Activated CD4-positive, alpha-beta memory T cell treated with anti-CD3 and anti-CD28 coated beads for 36 hours (primary cell): ENCODE results near the gene STARD5. TPM values are rescaled to one million over a fixed set of nuclear protein-coding genes. Genes with fewer than 3 reads are reported as not detected.

ENCODE experiments used
- CTCF ChIA-PET: fragments of 350-600 bp; sonication (Branson Sonifier 250); formaldehyde crosslinking; loops from one replicate; lab custom pipeline; 2021; ENCODE audit warnings: antibody characterized with exemption, inconsistent platforms; lab: Charles Lee
- POLR2A ChIA-PET: fragments of 350-600 bp; sonication (Branson Sonifier 250); formaldehyde crosslinking; loops from one replicate; lab custom pipeline; 2021; ENCODE audit warnings: antibody characterized with exemption; lab: Charles Lee
- DNase-seq: peaks from one replicate; pipeline ENCODE4 v3.0.0-alpha.2; 2020
- H3K27ac Mint-ChIP-seq: one replicate; pipeline ENCODE4 v1.8.0; 2021; ENCODE audit warnings: mixed read lengths
- H3K27me3 Mint-ChIP-seq: one replicate; pipeline ENCODE4 v1.8.0; 2021; ENCODE audit warnings: mixed read lengths
- H3K36me3 Mint-ChIP-seq: one replicate; pipeline ENCODE4 v1.8.0; 2021; ENCODE audit warnings: mixed read lengths
- H3K4me1 Mint-ChIP-seq: one replicate; pipeline ENCODE4 v1.8.0; 2021; ENCODE audit warnings: low read depth, mixed read lengths
- H3K4me3 Mint-ChIP-seq: one replicate; pipeline ENCODE4 v1.8.0; 2021; ENCODE audit warnings: mild to moderate bottlenecking, mixed read lengths
- H3K9me3 Mint-ChIP-seq: one replicate; pipeline ENCODE4 v1.8.0; 2021; ENCODE audit warnings: mixed read lengths
- intact Hi-C: fragments of 100-400 bp; cut with micrococcal nuclease; formaldehyde crosslinking; loops from one replicate; pipeline ENCODE4 v1.15.1; 2023
- total RNA-seq, 2 experiments: library from RNA; stranded (reverse); gene quantifications; one replicate each; pipeline ENCODE4 v1.2.3, GENCODE V29; 2021

The STARD5 gene
- total RNA-seq, 2 experiments from 2014 or later: 7.3 to 9.1 TPM

DNA sequence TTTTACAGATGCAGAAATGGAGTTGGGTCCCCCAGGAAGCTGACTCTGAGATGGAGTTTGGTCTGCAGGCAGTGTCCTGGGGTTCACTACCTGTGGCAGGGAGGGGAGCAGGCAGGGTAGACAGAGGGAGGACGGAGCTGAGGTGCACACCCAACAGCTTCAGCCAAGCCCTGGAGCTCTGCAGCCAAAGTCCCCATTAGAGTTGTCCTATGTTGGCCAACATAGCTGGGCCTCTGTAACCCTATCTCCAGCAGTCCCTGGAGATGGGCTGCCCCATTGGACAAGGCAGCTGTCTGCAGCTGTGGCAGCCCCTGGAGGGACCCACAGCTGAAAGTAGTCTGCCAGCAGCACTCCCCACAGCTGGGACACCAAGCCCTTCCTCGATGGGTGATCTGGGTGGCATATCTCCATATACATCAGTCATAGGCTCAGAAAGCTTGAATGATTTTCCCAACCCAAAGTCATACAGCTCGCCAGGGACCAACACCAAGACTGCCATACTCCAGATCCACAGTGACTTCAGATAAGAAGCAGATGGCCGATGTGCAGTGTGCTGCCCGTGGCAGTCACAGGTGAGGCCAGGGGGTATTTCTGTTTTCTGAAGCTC lies 31.9 kb downstream of the STARD5 start:
- Mint-ChIP-seq H3K36me3 (peaks cover 11% of the 10 kb centered on the region), H3K9me3 (peaks cover 4% of the 10 kb centered on the region), H3K4me3 (peak overlapping the region; percentile 82), H3K27ac (peak overlapping the region; percentile 99), H3K4me1 (peaks cover 89% of the 10 kb centered on the region), H3K27me3 (no peaks in the 10 kb centered on the region)
- CTCF ChIA-PET: interaction anchor here (1.1 to 5.7 kb wide), 7 partner anchors 9 to 44 kb away, joined by 3 to 54 read pairs (median 7); no protein-coding TSS in a partner anchor
- intact Hi-C loops: loop anchor here (5.0 to 10.0 kb wide), 4 partner anchors 487 to 1317 kb away; partner anchors contain the start of genes BCL2A1, FAH and MEX3B
- POLR2A ChIA-PET: interaction anchor here (0.6 to 3.5 kb wide), 7 partner anchors 9 to 291 kb away, joined by 3 to 24 read pairs (median 4); partner anchors contain the start of genes STARD5 and TLNRD1
- no peak for DNase-seq

DNA sequence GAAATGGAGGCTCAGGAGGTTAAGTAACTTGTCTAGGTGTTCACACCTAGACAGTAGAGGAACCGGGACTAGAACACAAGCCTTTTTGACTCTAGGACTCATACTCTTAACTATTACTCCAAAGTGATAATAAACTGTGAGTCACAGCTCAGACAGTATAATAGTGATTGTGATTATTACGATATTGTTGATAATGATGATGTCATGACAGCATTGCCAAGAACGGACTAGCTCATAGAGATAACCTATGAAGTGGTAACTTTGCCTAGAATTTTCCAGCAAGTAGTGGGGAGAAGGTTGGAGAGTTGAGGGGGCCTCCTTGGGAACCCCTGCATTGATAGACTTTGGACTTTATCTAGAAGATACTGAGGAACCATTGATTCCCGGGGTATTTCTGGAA lies 34.0 kb downstream of the STARD5 start:
- no peaks in the 10 kb centered on the region for H3K27me3 Mint-ChIP-seq
- no peak for DNase-seq
- H3K9me3 Mint-ChIP-seq: peaks cover 6% of the 10 kb centered on the region
- no peak overlapping the region for H3K4me3 Mint-ChIP-seq
- POLR2A ChIA-PET: no interaction called here
- intact Hi-C loops: loop anchor here (5.0 to 10.0 kb wide), 4 partner anchors 485 to 1315 kb away; partner anchors contain the start of genes BCL2A1, FAH and MEX3B
- CTCF ChIA-PET: interaction anchor here (1.3 to 5.7 kb wide), 3 partner anchors 14 to 112 kb away, joined by 5 to 54 read pairs (median 45); no protein-coding TSS in a partner anchor
- peak overlapping the region; percentile 11 for H3K27ac Mint-ChIP-seq
- H3K36me3 Mint-ChIP-seq: peaks cover 6% of the 10 kb centered on the region
- H3K4me1 Mint-ChIP-seq: peaks cover 89% of the 10 kb centered on the region

DNA sequence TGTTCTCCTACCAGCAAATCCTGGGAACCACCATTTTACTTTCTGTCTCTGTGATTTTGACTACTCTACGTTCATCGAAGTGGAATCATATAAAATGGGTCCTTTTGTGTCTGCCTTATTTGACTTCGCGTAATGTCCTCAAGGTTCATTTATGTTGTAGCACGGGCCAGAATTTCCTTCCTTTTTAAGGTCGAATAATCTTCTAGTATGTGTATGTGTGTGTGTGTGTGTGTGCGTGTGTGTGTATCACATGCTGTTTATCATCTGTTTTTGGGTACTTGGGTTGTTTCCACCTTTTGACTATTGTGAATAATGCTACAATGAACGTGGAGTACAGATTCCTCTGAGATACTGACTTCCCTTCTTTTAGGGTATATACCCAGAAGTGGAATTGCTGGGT lies 35.3 kb downstream of the STARD5 start:
- H3K27ac Mint-ChIP-seq: no peak overlapping the region

DNA sequence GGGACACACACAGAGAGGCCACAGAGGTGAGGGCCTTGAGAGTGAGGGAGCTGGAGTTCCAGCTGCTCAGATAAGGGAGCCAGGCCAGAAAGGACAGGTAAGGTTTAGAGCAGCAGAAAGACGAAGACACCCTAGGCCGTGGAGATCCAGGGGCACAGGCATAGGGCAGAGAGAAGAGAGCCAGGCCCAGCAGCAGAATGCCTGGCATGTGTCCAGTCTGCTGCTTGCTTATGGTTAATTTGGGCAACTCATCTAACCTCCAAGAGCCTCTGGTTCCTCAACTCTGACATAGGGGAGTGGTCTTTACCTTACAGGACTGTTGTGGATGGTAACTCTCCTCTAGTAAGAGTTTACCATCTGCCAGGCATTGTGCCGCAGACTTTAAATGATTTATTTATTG lies 35.9 kb downstream of the STARD5 start:
- peaks cover 6% of the 10 kb centered on the region for H3K9me3 Mint-ChIP-seq
- H3K27ac Mint-ChIP-seq: peak overlapping the region; percentile 40
- no peak for DNase-seq
- H3K27me3 Mint-ChIP-seq: no peaks in the 10 kb centered on the region
- peaks cover 6% of the 10 kb centered on the region for H3K36me3 Mint-ChIP-seq
- peaks cover 79% of the 10 kb centered on the region for H3K4me1 Mint-ChIP-seq
- intact Hi-C loops: no loop called here
- CTCF ChIA-PET: interaction anchor here (0.6 to 3.0 kb wide), 4 partner anchors 13 to 758 kb away, joined by 3 to 32 read pairs (median 12); no protein-coding TSS in a partner anchor
- no peak overlapping the region for H3K4me3 Mint-ChIP-seq
- POLR2A ChIA-PET: interaction anchor here (2.6 kb wide), 1 partner anchor 9 kb away, joined by 14 read pairs; no protein-coding TSS in a partner anchor

More for the DNA sequence above, 35.3 kb downstream of the STARD5 start:
- H3K27me3 Mint-ChIP-seq: no peaks in the 10 kb centered on the region
- no peak overlapping the region for H3K4me3 Mint-ChIP-seq
- ChIA-PET CTCF (interaction anchor here (5.7 kb wide), 1 partner anchor 23 kb away, joined by 54 read pairs; no protein-coding TSS in a partner anchor), POLR2A (no interaction called here)
- H3K9me3 Mint-ChIP-seq: peaks cover 6% of the 10 kb centered on the region
- H3K36me3 Mint-ChIP-seq: peaks cover 6% of the 10 kb centered on the region
- intact Hi-C loops: no loop called here
- no peak for DNase-seq
- peaks cover 83% of the 10 kb centered on the region for H3K4me1 Mint-ChIP-seq

DNA sequence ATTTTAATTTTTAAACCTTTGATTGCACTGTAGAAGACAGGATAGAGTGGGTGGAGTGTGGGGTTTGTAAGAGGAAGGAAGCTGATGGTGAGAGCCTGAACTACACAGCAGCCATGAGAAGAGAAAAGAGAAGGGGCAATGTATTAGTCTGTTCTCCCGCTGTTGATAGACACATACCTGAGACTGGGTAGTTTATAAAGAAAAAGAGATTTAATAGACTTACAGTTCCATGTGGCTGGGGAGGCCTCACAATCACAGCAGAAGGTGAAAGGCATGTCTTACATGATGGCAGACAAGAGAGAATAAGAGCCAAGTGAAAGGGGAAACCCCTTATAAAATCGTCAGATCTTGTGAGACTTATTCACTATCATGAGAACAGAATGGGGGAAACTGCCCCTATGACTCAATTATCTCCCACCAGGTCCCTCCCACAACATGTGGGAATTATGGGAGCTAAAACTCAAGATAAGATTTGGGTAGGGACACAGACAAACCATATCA lies 37.3 kb downstream of the STARD5 start:
- peak overlapping the region; percentile 88 for H3K27ac Mint-ChIP-seq
- no peak for DNase-seq
- peaks cover 6% of the 10 kb centered on the region for H3K9me3 Mint-ChIP-seq
- POLR2A ChIA-PET: interaction anchor here (1.0 to 2.6 kb wide), 6 partner anchors 10 to 483 kb away, joined by 3 to 14 read pairs (median 4); partner anchors contain the start of gene STARD5
- peak overlapping the region; percentile 58 for H3K4me3 Mint-ChIP-seq
- peaks cover 68% of the 10 kb centered on the region for H3K4me1 Mint-ChIP-seq
- CTCF ChIA-PET: interaction anchor here (1.0 to 3.0 kb wide), 10 partner anchors 11 to 132 kb away, joined by 3 to 32 read pairs (median 4); no protein-coding TSS in a partner anchor
- H3K27me3 Mint-ChIP-seq: no peaks in the 10 kb centered on the region
- H3K36me3 Mint-ChIP-seq: peaks cover 3% of the 10 kb centered on the region
- intact Hi-C loops: loop anchor here (1.0 to 2.0 kb wide), 2 partner anchors 8 to 18 kb away; no protein-coding TSS in a partner anchor

DNA sequence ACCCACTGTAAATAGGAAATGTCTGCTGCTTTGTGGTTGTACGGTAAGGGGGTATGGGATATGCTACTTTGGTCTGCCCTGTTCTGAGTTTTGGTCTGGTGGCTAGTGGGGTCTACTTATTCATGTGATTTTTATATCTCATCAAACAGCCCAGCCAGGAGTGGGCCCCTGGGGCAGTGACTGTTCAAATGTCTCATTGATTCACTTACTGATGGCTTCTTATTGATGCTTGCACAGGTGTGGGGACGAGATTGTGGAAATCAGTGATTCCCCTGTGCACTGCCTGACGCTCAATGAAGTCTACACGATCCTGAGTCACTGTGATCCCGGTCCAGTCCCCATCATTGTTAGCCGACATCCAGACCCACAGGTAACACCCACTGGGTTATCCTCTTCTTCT lies 38.5 kb downstream of the STARD5 start:
- peaks cover 6% of the 10 kb centered on the region for H3K9me3 Mint-ChIP-seq
- ChIA-PET CTCF (interaction anchor here (1.5 to 3.0 kb wide), 4 partner anchors 10 to 51 kb away, joined by 3 to 32 read pairs (median 14); no protein-coding TSS in a partner anchor), POLR2A (interaction anchor here (2.6 kb wide), 1 partner anchor 11 kb away, joined by 14 read pairs; no protein-coding TSS in a partner anchor)
- intact Hi-C loops: loop anchor here (2.0 kb wide), 1 partner anchor 39 kb away; the partner anchor contains the start of gene STARD5
- peaks cover 62% of the 10 kb centered on the region for H3K4me1 Mint-ChIP-seq
- H3K36me3 Mint-ChIP-seq: peaks cover 3% of the 10 kb centered on the region
- H3K27me3 Mint-ChIP-seq: no peaks in the 10 kb centered on the region
- H3K27ac Mint-ChIP-seq: peak overlapping the region; percentile 88
- H3K4me3 Mint-ChIP-seq: peak overlapping the region; percentile 58
- no peak for DNase-seq

DNA sequence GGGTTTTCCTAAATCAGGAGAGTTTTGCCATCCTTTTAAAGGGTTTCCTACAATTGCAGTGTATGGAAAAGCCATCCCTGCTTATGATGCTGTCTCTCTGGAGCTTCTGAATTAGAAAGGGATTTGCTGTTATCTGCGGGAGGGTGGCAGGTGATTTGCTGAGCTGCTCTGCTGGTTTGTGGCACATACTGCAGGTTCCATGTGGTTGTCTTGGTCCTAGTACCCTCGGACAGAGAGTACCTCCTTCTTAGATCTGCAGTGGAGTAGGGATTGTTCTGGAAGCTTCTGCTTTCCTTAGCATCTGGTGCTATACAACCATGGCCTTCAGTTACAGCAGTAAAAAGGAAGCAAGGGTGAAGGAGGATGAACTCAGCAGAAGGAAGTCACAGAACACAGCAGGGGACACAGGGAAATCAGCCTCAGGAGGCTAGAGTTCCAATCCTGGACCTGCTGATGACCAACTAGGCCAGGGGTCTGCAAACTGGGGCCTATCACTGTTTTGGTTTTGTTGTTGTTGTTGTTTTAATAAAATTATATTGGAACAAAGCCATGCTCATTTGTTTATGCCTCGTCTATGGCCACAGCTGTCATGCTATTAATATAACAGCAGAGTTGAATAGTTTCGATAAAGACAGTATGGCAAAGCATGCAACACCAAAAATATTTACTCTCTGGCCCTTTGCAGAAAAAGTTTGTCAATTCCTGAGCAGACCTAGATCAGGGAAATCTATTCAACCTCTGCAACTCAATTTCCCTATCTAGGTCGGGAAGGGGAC lies 39.5 kb downstream of the STARD5 start:
- peaks cover 3% of the 10 kb centered on the region for H3K36me3 Mint-ChIP-seq
- H3K4me3 Mint-ChIP-seq: no peak overlapping the region
- ChIA-PET CTCF (interaction anchor here (1.4 to 1.7 kb wide), 3 partner anchors 9 to 53 kb away, joined by 5 to 7 read pairs (median 7); no protein-coding TSS in a partner anchor), POLR2A (no interaction called here)
- DNase-seq: no peak
- no peaks in the 10 kb centered on the region for H3K27me3 Mint-ChIP-seq
- intact Hi-C loops: loop anchor here (2.0 kb wide), 1 partner anchor 40 kb away; the partner anchor contains the start of gene STARD5
- peaks cover 54% of the 10 kb centered on the region for H3K4me1 Mint-ChIP-seq
- peaks cover 6% of the 10 kb centered on the region for H3K9me3 Mint-ChIP-seq
- H3K27ac Mint-ChIP-seq: no peak overlapping the region

DNA sequence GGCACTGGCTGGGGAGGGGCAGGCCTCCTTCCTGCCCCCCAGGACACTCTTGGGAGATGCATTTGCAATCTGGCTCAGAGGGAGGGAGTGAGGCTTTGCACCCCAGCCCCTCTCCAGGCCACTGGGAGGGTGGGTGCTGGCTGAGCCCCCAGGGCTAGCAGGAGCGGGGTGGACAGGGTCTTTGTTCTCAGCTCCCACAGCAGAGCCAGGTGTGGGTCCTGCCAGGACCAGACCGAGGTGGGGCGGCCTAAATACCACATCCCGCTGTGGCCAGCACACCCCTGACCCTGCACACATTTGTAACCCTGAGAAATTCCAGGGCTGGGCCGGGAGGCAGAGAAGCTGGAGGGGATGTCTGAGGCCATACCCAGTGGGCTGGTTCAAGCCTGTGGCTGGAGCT lies 41.0 kb downstream of the STARD5 start:
- Mint-ChIP-seq H3K4me1 (peaks cover 50% of the 10 kb centered on the region), H3K4me3 (no peak overlapping the region), H3K27me3 (no peaks in the 10 kb centered on the region), H3K9me3 (peaks cover 5% of the 10 kb centered on the region), H3K36me3 (peaks cover 3% of the 10 kb centered on the region), H3K27ac (no peak overlapping the region)
- POLR2A ChIA-PET: interaction anchor here (0.9 kb wide), 1 partner anchor 41 kb away, joined by 3 read pairs; the partner anchor contains the start of gene STARD5
- no peak for DNase-seq
- intact Hi-C loops: no loop called here
- CTCF ChIA-PET: interaction anchor here (0.7 to 5.0 kb wide), 4 partner anchors 8 to 54 kb away, joined by 3 to 39 read pairs (median 7); no protein-coding TSS in a partner anchor

DNA sequence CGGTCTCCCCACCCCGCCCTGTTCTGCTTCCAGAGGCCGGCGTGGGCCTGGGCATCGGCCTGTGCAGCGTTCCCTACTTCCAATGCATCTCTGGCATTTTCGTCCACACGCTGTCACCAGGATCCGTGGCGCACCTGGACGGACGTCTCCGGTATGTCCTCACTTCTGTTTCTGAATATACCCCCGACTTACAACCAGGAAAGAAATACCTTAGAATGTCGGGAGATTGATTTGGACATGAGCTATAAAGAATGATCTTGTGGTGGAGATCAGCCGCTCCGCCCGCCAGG lies 41.4 kb downstream of the STARD5 start:
- DNase-seq: no peak
- ChIA-PET CTCF (interaction anchor here (5.0 kb wide), 1 partner anchor 16 kb away, joined by 39 read pairs; no protein-coding TSS in a partner anchor), POLR2A (interaction anchor here (0.9 kb wide), 1 partner anchor 41 kb away, joined by 3 read pairs; the partner anchor contains the start of gene STARD5)
- H3K4me3 Mint-ChIP-seq: no peak overlapping the region
- intact Hi-C loops: no loop called here
- no peak overlapping the region for H3K27ac Mint-ChIP-seq
- peaks cover 47% of the 10 kb centered on the region for H3K4me1 Mint-ChIP-seq
- H3K9me3 Mint-ChIP-seq: peaks cover 6% of the 10 kb centered on the region
- H3K27me3 Mint-ChIP-seq: no peaks in the 10 kb centered on the region
- peaks cover 3% of the 10 kb centered on the region for H3K36me3 Mint-ChIP-seq

DNA sequence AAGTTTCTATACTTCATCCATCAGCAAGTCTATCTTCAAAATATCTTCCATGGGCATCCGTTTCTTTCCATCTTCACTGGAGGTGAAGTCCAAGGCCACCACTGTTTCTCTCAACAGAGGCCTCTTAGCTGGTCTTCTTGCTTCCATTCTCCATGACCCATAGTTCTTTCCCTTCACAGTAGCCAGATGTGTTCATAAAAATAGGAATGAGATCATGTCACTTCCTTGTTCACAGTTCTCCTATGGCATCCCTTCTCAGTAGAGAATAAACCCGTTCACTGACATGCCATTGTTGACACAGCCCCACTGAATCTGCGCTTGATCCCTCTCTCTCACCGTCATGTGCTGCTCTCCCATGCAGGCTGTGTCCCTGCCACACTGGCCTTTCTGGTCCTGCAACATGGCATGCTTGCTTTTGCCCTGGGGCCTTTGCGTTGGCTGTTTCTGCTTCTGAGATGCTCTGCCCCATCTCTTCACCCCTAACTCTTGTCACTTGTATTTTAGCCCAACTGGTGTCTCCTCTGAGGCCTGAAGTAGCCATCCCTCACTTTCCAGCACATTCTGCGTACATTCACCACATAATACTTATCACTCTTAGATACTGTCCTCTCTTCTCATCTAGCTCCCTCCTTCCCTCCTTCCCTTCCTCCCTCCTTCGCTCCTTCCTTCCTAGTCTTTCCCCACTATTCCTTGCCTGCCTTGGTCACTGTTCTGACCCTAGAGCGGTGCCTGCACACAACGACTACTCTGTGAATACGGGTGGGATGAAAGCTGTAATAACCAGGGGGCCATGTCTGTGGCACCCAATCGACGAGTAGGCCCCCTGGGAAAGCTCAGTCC lies 42.0 kb downstream of the STARD5 start:
- Mint-ChIP-seq H3K36me3 (peaks cover 3% of the 10 kb centered on the region), H3K4me1 (peaks cover 41% of the 10 kb centered on the region), H3K27ac (no peak overlapping the region), H3K27me3 (no peaks in the 10 kb centered on the region), H3K4me3 (no peak overlapping the region), H3K9me3 (peaks cover 8% of the 10 kb centered on the region)
- ChIA-PET POLR2A (interaction anchor here (0.9 kb wide), 1 partner anchor 42 kb away, joined by 3 read pairs; the partner anchor contains the start of gene STARD5), CTCF (interaction anchor here (5.0 kb wide), 1 partner anchor 15 kb away, joined by 39 read pairs; no protein-coding TSS in a partner anchor)
- no peak for DNase-seq
- intact Hi-C loops: no loop called here
